Measurements from ENCODE around the gene TENM4. TPM values are rescaled to one million over a fixed set of nuclear protein-coding genes. Genes with fewer than 3 reads are reported as not detected.

Gene TENM4
- total RNA-seq, 1 donor: 10.4 TPM

- no peak for TF ChIP-seq CTCF (IDR thresholded peaks at IDR 0.05; ENCODE audit: insufficient read depth, low read depth, low read length)
- no peak for DNase-seq (ENCODE audit: low read depth)
- H3K4me3 ChIP-seq (ENCODE audit: low read depth, low read length): no peak overlapping the region
Observed at GRCh38 chr11:79074547-79074946, 366.3 kb downstream of the TENM4 start.

- no peak for DNase-seq (ENCODE audit: low read depth)
- no peak for TF ChIP-seq CTCF (IDR thresholded peaks at IDR 0.05; ENCODE audit: insufficient read depth, low read depth, low read length)
- no peak overlapping the region for H3K4me3 ChIP-seq (ENCODE audit: low read depth, low read length)
Observed at GRCh38 chr11:79071190-79071589, 369.6 kb downstream of the TENM4 start.

- TF ChIP-seq CTCF (IDR thresholded peaks at IDR 0.05; ENCODE audit: insufficient read depth, low read depth, low read length): no peak
- no peak overlapping the region for H3K4me3 ChIP-seq (ENCODE audit: low read depth, low read length)
- no peak for DNase-seq (ENCODE audit: low read depth)
Observed at GRCh38 chr11:79070518-79070917, 370.3 kb downstream of the TENM4 start.

GRCh38 chr11:79069504-79069903, 371.3 kb downstream of the TENM4 start:
- TF ChIP-seq CTCF (IDR thresholded peaks at IDR 0.05; ENCODE audit: insufficient read depth, low read depth, low read length): no peak
- no peak overlapping the region for H3K4me3 ChIP-seq (ENCODE audit: low read depth, low read length)
- DNase-seq (ENCODE audit: low read depth): no peak

GRCh38 chr11:79068356-79068755, 372.5 kb downstream of the TENM4 start:
- no peak for DNase-seq (ENCODE audit: low read depth)
- H3K4me3 ChIP-seq (ENCODE audit: low read depth, low read length): no peak overlapping the region
- no peak for TF ChIP-seq CTCF (IDR thresholded peaks at IDR 0.05; ENCODE audit: insufficient read depth, low read depth, low read length)

- H3K4me3 ChIP-seq (ENCODE audit: low read depth, low read length): no peak overlapping the region
- no peak for DNase-seq (ENCODE audit: low read depth)
- no peak for TF ChIP-seq CTCF (IDR thresholded peaks at IDR 0.05; ENCODE audit: insufficient read depth, low read depth, low read length)
Observed at GRCh38 chr11:79067352-79067679, 373.5 kb downstream of the TENM4 start.
